K562 (cell line): Measurements from ENCODE around the gene NCKAP1. TPM values are rescaled to one million over a fixed set of nuclear protein-coding genes. Genes with fewer than 3 reads are reported as not detected.
A peak's percentile ranks its signal among the peaks of the same experiment; 100 is the strongest.

Experiments used
- CBX3 ChIP-seq, 2 experiments: IDR thresholded peaks; 1 replicate in 1 of 2; 2 replicates in 1 of 2; pipeline ENCODE4 v1.6.1; 2012; ENCODE audit warnings: inconsistent platforms in 2 of 2, low read length in 2 of 2, borderline replicate concordance in 1 of 2, control low read depth in 1 of 2
- CSDE1 ChIP-seq, 2 experiments: fragments of 450-650 bp; IDR thresholded peaks; 2 replicates each; pipeline ENCODE4 v1.6.1; 2016; ENCODE audit warnings: mild to moderate bottlenecking in 1 of 2
- ELF2 ChIP-seq: fragments of 250-450 bp; sonication (Bioruptor Pico); IDR thresholded peaks from 2 replicates; pipeline ENCODE4 v1.5.0; 2021; ENCODE audit warnings: mild to moderate bottlenecking
- GABPA ChIP-seq: fragments of 200-800 bp; sonication (Bioruptor generic); conservative IDR thresholded peaks from 2 replicates; pipeline ENCODE4 v1.6.1; 2016; ENCODE audit warnings: low read depth, missing genetic modification characterization, missing compliant biosample characterization
- IRF9 ChIP-seq: fragments of 450-650 bp; IDR thresholded peaks from 2 replicates; pipeline ENCODE4 v1.6.1; 2016; ENCODE audit warnings: missing biosample characterization, missing genetic modification characterization
- JUND ChIP-seq, 2 experiments: IDR thresholded peaks; 2 replicates in 1 of 2; 3 replicates in 1 of 2; pipeline ENCODE4 v1.6.1; 2011; ENCODE audit warnings: borderline replicate concordance in 2 of 2, low read depth in 2 of 2, low read length in 2 of 2, improper control_type of control experiment in 1 of 2, missing biosample characterization in 1 of 2, missing genetic modification characterization in 1 of 2, missing genetic modification reagents in 1 of 2
- MXI1 ChIP-seq: IDR thresholded peaks from 2 replicates; pipeline ENCODE4 v1.6.1; 2011; ENCODE audit warnings: low read depth, mild to moderate bottlenecking, improper control_type of control experiment, low read length
- ZNF121 ChIP-seq: sonication (generic); formaldehyde crosslinking; conservative IDR thresholded peaks from 2 replicates; pipeline ENCODE4 v1.8.0; 2022; ENCODE audit warnings: missing genetic modification reagents
- ZNF668 ChIP-seq: fragments of 250-450 bp; sonication (Bioruptor Pico); IDR thresholded peaks from 2 replicates; pipeline ENCODE4 v1.8.0; 2022; ENCODE audit warnings: mild to moderate bottlenecking, inconsistent platforms
- polyA plus RNA-seq, 8 experiments: library from polyadenylated mRNA; depleted of rRNA in 4 of 8; stranded (reverse) in 5 of 8; unstranded in 3 of 8; fragments of >200 nt; fragmentation: Nextera tagmentation in 2 of 8; fragmentation: Illumina TruSeq in 1 of 8; extraction: Ambion mirVana in 2 of 8; extraction: Trizol in 1 of 8; gene quantifications; 2 replicates each; pipeline versions ENCODE4 v1.2.1 to v1.2.3, GENCODE V29; 2011 to 2014; ENCODE audit warnings: inconsistent platforms in 1 of 8, missing spikeins in 1 of 8
- total RNA-seq, 7 experiments: library from RNA; depleted of rRNA in 6 of 7; stranded (reverse); fragments of >200 nt in 6 of 7; fragmentation: Illumina TruSeq in 2 of 7; extraction: Trizol in 2 of 7; gene quantifications; 2 replicates each; pipeline versions ENCODE4 v1.2.1 to v1.2.3, GENCODE V29; 2011 to 2021; ENCODE audit warnings: low replicate concordance in 1 of 7
- TF ChIP-seq, protein P1 (sequence below): fragments of 250-450 bp; sonication (Bioruptor Pico); IDR thresholded peaks from 2 replicates; pipeline ENCODE4 v1.5.0; 2021; ENCODE audit warnings: mild to moderate bottlenecking, moderate library complexity
- TF ChIP-seq, protein P2 (sequence below): fragments of 250-450 bp; sonication (Bioruptor Pico); IDR thresholded peaks from 2 replicates; pipeline ENCODE4 v1.5.0; 2020; ENCODE audit warnings: mild to moderate bottlenecking, borderline replicate concordance
- TF ChIP-seq, protein P3 (sequence below): fragments of 450-650 bp; IDR thresholded peaks from 2 replicates; pipeline ENCODE4 v1.6.1; 2017; ENCODE audit warnings: mild to moderate bottlenecking, moderate library complexity
- TF ChIP-seq, protein P4 (sequence below): fragments of 450-650 bp; formaldehyde crosslinking; IDR thresholded peaks from 2 replicates; pipeline ENCODE4 v1.4.0; 2022; ENCODE audit warnings: mild to moderate bottlenecking, moderate library complexity
- TF ChIP-seq, protein P5 (sequence below), 2 experiments: fragments of 450-650 bp; IDR thresholded peaks; 2 replicates each; pipeline ENCODE4 v1.6.1; 2016

The NCKAP1 gene
- total and polyA plus RNA-seq, 9 of the 15 experiments (the other 6 are each of a cell fraction or from before 2014, with no cell fraction given), result 34.0 to 153 (median 88.7) TPM

GRCh38 chr2:183031911-183032794 is 6.1 kb downstream of the NCKAP1 start (continued):
- TF ChIP-seq ZNF121 (CRISPR knock-in tag) (no peak), CBX3 (IDR thresholded peaks at IDR 0.05; ENCODE audit: borderline replicate concordance in 1 of 2, low read length in 2 of 2) (no peak), IRF9 (peak; percentile 93), CSDE1 (IDR thresholded peaks at IDR 0.05) (no peak), MXI1 (no peak), GABPA (tag) (no peak), JUND (IDR thresholded peaks at IDR 0.05; ENCODE audit: borderline replicate concordance, low read depth, low read length) (peak; percentile 81), JUND (tag; IDR thresholded peaks at IDR 0.05; ENCODE audit: borderline replicate concordance, low read depth, low read length) (peak; percentile 45; the same call in 1 of the 3 replicates), ELF2 (CRISPR knock-in tag) (no peak), ZNF668 (CRISPR knock-in tag) (peak; percentile 18; the same call in 1 of the 2 replicates)
- TF ChIP-seq, protein P1, sequence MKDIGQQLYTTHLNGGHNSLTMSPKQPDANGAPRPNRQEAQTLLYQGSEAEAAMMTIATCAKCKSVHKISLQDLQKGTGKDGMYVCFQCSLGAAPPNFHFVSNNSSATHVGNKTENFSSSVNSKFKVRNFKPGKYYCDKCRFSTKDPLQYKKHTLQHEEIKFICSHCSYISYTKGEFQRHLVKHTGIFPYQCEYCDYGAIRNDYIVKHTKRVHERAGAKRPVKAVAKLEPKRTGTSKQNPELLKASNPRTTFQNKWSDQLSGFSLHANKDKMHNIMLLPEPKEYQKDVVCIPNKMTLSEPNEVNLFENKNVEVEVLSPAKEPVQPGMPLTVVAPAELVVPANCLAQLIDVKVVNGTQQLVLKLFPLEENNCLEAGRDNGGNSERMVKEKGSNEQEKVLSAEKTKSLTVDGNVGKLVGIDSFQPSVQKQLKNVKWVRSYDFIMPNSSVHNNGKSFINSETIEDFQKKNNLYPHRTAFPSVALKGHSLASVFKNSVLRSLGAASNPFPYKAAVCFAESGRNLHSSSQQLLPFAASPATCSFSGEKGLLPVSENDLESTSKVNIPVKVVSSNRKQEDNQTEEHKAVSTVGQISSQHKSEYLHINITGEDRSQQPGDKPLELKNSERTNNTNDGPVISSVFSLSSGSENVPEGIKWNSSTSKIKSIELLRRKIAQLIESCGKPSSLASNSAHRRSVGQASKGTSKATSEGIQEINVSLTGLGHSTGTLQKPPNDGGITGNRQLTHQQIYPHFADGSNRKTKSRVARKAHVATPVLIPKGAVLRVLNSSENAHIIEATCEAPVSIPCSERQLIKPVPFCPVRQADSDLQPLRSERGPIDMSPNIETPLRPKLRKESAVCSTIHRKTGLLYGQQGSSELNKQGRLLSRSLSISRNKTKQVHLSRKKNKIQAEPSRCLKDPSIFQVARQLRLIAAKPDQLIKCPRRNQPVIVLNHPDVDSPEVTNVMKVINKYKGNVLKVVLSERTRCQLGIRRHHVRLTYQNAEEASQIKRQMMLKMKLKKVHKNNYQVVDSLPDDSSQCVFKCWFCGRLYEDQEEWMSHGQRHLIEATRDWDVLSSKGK (CRISPR knock-in tag), result no peak
- TF ChIP-seq, protein P2, sequence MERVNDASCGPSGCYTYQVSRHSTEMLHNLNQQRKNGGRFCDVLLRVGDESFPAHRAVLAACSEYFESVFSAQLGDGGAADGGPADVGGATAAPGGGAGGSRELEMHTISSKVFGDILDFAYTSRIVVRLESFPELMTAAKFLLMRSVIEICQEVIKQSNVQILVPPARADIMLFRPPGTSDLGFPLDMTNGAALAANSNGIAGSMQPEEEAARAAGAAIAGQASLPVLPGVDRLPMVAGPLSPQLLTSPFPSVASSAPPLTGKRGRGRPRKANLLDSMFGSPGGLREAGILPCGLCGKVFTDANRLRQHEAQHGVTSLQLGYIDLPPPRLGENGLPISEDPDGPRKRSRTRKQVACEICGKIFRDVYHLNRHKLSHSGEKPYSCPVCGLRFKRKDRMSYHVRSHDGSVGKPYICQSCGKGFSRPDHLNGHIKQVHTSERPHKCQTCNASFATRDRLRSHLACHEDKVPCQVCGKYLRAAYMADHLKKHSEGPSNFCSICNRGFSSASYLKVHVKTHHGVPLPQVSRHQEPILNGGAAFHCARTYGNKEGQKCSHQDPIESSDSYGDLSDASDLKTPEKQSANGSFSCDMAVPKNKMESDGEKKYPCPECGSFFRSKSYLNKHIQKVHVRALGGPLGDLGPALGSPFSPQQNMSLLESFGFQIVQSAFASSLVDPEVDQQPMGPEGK (CRISPR knock-in tag), result no peak
- TF ChIP-seq, protein P3, sequence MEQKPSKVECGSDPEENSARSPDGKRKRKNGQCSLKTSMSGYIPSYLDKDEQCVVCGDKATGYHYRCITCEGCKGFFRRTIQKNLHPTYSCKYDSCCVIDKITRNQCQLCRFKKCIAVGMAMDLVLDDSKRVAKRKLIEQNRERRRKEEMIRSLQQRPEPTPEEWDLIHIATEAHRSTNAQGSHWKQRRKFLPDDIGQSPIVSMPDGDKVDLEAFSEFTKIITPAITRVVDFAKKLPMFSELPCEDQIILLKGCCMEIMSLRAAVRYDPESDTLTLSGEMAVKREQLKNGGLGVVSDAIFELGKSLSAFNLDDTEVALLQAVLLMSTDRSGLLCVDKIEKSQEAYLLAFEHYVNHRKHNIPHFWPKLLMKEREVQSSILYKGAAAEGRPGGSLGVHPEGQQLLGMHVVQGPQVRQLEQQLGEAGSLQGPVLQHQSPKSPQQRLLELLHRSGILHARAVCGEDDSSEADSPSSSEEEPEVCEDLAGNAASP, result no peak
- TF ChIP-seq, protein P4, sequence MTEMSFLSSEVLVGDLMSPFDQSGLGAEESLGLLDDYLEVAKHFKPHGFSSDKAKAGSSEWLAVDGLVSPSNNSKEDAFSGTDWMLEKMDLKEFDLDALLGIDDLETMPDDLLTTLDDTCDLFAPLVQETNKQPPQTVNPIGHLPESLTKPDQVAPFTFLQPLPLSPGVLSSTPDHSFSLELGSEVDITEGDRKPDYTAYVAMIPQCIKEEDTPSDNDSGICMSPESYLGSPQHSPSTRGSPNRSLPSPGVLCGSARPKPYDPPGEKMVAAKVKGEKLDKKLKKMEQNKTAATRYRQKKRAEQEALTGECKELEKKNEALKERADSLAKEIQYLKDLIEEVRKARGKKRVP (CRISPR knock-in tag), result peak; percentile 90
- TF ChIP-seq, protein P5, sequence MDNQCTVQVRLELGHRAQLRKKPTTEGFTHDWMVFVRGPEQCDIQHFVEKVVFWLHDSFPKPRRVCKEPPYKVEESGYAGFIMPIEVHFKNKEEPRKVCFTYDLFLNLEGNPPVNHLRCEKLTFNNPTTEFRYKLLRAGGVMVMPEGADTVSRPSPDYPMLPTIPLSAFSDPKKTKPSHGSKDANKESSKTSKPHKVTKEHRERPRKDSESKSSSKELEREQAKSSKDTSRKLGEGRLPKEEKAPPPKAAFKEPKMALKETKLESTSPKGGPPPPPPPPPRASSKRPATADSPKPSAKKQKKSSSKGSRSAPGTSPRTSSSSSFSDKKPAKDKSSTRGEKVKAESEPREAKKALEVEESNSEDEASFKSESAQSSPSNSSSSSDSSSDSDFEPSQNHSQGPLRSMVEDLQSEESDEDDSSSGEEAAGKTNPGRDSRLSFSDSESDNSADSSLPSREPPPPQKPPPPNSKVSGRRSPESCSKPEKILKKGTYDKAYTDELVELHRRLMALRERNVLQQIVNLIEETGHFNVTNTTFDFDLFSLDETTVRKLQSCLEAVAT (IDR thresholded peaks at IDR 0.05), result no peak
